ENCODE measurements around the gene APOC1.
A peak's percentile ranks its signal among the peaks of the same experiment; 100 is the strongest.
"Not testable (repeated sequence)": the region's sequence is repeated elsewhere in the genome, so short reads cannot be mapped to it uniquely, and the experiment has no call there.

The APOC1 gene

GRCh38 chr19:44914433-44915206 is at the start of gene APOC1:
Gene APOC1 (plus strand): TSS chr19:44914608. CDS start chr19:44914892, 284 bp downstream.
- peak; percentile 42 to 43 for DNase-seq (ENCODE audit: low read depth in 2 of 2)

GRCh38 chr19:44865196-44865767 is 49.1 kb upstream of the APOC1 start:
- no peak for DNase-seq (ENCODE audit: low read depth in 2 of 2)

- no peak for DNase-seq (ENCODE audit: low read depth in 2 of 2)
Observed at GRCh38 chr19:44866664-44867063, 47.7 kb upstream of the APOC1 start.

DNA sequence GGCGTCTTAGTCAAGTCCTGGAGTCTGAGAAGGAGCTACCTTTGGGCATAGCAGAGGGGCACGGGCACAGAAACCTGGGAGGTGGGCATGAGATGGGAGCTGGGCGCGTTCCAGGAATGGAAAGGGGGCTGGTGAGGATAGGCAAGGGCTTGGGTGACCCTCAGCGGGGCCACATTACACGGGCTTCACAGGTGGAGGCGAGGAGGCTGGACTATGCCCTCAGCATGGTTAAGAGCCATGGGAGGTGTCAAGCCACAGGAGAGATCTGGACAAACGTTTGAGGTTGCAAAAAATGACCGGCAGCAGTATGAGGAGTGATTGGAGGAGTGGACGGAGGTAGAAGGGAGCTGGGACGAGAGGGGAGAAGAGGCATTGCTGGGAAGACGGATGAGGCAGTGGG is 46.8 kb upstream of the APOC1 start:
- no peak for DNase-seq (ENCODE audit: low read depth in 2 of 2)

DNA sequence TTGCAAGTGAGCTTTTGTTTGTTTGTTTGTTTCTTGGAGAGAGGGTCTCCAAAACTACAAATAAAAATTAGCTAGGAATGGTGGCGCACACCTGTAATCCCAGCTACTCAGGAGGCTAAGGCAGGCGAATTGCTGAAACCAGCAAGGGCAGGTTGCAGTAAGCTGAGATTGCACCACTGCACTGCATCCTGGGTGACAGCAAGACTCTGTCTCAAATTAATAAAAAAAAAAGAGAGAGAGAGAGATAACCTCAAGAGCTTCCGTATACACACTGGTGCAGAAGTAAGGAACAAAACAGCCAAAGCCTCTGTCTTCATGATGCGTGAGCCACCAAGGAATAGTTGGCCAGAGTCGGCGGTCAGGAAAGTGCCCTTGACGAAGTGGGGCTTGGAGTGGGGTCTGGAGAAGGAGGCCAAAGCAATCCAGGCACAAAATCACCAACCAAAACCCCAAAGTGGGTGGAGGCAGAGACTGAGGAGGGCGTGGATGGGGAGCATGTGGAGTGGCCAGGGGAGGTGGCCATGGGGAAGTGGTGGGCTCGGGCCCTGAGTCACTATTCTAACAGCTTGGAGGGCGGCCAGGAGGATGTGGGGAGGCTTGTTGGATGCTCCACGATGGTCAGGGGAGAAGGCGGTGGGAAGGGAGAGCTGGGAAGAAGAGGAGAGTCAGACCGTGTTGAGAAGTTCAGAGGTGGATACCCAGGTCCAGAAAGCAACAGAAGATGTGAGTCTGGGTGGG is 44.5 kb upstream of the APOC1 start:
- DNase-seq (ENCODE audit: low read depth in 2 of 2): no peak

DNA sequence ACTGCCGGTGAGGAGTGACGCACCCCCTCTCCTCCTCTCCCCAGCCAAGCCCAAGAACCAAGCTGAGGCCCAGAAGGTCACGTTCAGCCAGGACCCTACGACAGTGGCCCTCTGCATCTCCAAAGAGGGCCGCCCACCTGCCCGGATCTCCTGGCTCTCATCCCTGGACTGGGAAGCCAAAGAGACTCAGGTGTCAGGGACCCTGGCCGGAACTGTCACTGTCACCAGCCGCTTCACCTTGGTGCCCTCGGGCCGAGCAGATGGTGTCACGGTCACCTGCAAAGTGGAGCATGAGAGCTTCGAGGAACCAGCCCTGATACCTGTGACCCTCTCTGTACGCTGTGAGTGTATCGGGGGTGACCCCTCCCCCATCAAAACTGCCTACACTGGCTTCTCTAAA is 42.6 kb upstream of the APOC1 start:
- DNase-seq (ENCODE audit: low read depth in 2 of 2): no peak

GRCh38 chr19:44872661-44873060 is 41.7 kb upstream of the APOC1 start:
- no peak for DNase-seq (ENCODE audit: low read depth in 2 of 2)

DNA sequence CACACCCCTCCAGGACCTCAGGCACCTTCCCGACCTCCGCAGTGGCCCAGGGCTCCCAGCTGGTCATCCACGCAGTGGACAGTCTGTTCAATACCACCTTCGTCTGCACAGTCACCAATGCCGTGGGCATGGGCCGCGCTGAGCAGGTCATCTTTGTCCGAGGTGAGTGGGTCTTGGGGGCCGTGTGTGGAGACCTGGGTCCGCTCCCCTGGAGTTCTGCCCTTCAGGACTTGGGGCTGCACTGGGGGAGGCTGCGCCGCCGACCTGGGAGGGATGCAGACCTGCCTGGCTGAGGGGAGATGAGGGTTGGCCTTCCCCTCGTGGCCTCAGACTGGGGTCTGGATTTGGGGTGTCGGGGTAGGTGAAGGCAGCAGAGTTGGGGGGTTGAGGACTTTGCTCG is 40.1 kb upstream of the APOC1 start:
- DNase-seq (ENCODE audit: low read depth in 2 of 2): no peak

- DNase-seq (ENCODE audit: low read depth in 2 of 2): no peak
Observed at GRCh38 chr19:44875666-44876451, 38.5 kb upstream of the APOC1 start.

- no peak for DNase-seq (ENCODE audit: low read depth in 2 of 2)
Observed at GRCh38 chr19:44876930-44877535, 37.4 kb upstream of the APOC1 start.

DNA sequence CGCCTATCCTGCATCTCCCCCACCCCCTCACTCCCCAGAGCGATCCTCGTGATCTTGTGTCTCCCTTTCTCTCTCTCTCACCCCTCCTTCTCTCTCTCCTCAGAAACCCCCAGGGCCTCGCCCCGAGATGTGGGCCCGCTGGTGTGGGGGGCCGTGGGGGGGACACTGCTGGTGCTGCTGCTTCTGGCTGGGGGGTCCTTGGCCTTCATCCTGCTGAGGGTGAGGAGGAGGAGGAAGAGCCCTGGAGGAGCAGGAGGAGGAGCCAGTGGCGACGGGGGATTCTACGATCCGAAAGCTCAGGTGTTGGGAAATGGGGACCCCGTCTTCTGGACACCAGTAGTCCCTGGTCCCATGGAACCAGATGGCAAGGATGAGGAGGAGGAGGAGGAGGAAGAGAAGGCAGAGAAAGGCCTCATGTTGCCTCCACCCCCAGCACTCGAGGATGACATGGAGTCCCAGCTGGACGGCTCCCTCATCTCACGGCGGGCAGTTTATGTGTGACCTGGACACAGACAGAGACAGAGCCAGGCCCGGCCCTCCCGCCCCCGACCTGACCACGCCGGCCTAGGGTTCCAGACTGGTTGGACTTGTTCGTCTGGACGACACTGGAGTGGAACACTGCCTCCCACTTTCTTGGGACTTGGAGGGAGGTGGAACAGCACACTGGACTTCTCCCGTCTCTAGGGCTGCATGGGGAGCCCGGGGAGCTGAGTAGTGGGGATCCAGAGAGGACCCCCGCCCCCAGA is 36.1 kb upstream of the APOC1 start:
- DNase-seq (ENCODE audit: low read depth in 2 of 2): no peak

GRCh38 chr19:44879309-44880065 is 34.9 kb upstream of the APOC1 start:
- DNase-seq (ENCODE audit: low read depth in 2 of 2): no peak

DNA sequence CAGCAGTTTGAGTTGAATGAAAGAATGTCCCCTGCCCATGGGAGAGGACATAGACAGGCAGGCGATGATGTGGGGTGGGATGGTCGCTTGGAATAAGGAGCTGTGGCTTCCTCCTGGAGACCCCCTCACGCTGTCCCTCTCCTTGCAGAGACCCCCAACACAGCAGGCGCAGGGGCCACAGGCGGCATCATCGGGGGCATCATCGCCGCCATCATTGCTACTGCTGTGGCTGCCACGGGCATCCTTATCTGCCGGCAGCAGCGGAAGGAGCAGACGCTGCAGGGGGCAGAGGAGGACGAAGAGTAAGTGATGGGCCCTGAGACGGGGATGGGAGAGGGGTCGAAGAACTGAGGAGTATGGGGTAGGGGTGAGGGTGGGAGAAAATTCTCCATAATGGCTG is 32.3 kb upstream of the APOC1 start:
- no peak for DNase-seq (ENCODE audit: low read depth in 2 of 2)

- not testable (repeated sequence) for DNase-seq (ENCODE audit: low read depth in 2 of 2)
Observed at GRCh38 chr19:44882619-44883397, 31.6 kb upstream of the APOC1 start.

GRCh38 chr19:44883922-44884321 is 30.5 kb upstream of the APOC1 start:
- DNase-seq (ENCODE audit: low read depth in 2 of 2): no peak

DNA sequence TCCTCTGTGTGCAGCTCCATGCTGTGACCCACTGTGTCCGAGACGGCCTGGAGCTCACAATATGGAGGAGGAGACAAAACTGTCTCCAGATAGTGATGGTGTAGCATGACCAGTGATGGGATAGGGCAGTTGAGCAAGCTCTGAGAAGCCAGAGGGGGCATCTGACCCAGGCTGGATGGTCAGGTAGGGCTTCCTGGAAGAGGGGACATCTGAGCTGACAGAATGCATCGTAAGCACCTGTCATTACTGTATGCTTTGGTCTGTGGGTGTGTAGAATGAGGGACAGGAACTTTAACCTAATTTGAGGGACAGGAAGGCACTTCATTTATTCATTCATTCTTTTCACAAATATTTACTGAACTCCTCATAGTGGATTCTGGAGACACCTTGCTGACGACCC is 29.8 kb upstream of the APOC1 start:
- DNase-seq (ENCODE audit: low read depth in 2 of 2): no peak

GRCh38 chr19:44886141-44886540 is 28.3 kb upstream of the APOC1 start:
- no peak for DNase-seq (ENCODE audit: low read depth in 2 of 2)

- DNase-seq (ENCODE audit: low read depth in 2 of 2): no peak
Observed at GRCh38 chr19:44887648-44888047, 26.8 kb upstream of the APOC1 start.

DNA sequence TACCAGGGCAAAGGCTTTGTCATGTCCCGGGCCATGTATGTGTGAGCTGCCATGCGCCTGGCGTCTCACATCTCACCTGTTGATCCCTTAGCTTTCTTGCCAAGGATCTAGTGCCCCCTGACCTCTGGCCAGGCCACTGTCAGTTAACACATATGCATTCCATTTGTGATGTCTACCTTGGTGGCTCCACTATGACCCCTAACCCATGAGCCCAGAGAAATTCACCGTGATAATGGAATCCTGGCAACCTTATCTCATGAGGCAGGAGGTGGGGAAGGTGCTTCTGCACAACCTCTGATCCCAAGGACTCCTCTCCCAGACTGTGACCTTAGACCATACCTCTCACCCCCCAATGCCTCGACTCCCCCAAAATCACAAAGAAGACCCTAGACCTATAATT is 26.1 kb upstream of the APOC1 start:
- DNase-seq (ENCODE audit: low read depth in 2 of 2): not testable (repeated sequence)
